ENCODE measurements around the gene NOXRED1. TPM values are rescaled to one million over a fixed set of nuclear protein-coding genes. Genes with fewer than 3 reads are reported as not detected.

Gene NOXRED1
- total and polyA plus RNA-seq, 2 experiments from 2014 or later: 0.06 TPM; not detected in 1

DNA sequence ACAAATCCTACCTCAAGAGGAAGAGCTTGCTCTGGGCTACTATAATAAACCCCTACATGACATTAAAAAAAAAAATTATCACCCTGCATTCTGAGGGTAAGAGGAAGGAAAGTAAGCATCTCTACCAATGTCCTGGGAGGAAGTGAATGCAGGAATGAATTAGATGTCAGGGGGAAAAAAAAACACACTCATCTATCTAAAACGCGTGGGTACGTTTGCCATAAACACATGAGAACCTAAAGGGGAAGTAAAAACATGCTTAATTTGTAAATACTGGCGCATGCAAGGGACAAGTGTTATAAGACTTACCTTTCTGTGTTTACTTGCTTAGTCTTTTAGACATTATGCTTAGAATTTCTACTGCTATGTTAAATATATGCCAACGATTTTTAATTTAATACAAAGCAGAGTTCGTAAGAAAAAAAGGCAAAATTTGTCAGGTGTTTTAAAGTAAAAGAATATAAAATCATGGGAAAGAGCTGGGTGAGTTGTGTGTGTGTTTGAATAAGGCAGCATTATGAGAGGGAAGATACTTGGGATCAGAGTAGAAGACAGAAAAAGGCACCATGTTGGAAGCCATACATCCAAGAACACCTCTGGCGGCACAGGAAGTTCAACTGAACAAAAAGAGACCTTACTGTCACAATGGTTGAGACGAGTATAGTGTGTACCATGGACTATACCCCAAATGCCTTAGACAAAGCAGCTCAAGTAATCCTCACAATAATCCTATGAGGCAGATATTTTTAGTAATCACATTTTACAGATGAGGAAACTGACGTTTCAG lies 48.0 kb downstream of the NOXRED1 start:
- peak overlapping the region; percentile 98 for H3K4me3 ChIP-seq
- peaks cover 17% of the 10 kb centered on the region for H3K4me1 ChIP-seq (ENCODE audit: low read depth)
- no peak for DNase-seq (ENCODE audit: low read depth in 1 of 2, low spot score in 1 of 2)
- H3K36me3 ChIP-seq: no peaks in the 10 kb centered on the region
- H3K27me3 ChIP-seq: no peaks in the 10 kb centered on the region
- TF ChIP-seq, protein P1, sequence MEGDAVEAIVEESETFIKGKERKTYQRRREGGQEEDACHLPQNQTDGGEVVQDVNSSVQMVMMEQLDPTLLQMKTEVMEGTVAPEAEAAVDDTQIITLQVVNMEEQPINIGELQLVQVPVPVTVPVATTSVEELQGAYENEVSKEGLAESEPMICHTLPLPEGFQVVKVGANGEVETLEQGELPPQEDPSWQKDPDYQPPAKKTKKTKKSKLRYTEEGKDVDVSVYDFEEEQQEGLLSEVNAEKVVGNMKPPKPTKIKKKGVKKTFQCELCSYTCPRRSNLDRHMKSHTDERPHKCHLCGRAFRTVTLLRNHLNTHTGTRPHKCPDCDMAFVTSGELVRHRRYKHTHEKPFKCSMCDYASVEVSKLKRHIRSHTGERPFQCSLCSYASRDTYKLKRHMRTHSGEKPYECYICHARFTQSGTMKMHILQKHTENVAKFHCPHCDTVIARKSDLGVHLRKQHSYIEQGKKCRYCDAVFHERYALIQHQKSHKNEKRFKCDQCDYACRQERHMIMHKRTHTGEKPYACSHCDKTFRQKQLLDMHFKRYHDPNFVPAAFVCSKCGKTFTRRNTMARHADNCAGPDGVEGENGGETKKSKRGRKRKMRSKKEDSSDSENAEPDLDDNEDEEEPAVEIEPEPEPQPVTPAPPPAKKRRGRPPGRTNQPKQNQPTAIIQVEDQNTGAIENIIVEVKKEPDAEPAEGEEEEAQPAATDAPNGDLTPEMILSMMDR (IDR thresholded peaks at IDR 0.05; ENCODE audit: low read depth, low read length): no peak
- H3K9me3 ChIP-seq (ENCODE audit: low read depth): no peaks in the 10 kb centered on the region
- no peak overlapping the region for H3K27ac ChIP-seq

DNA sequence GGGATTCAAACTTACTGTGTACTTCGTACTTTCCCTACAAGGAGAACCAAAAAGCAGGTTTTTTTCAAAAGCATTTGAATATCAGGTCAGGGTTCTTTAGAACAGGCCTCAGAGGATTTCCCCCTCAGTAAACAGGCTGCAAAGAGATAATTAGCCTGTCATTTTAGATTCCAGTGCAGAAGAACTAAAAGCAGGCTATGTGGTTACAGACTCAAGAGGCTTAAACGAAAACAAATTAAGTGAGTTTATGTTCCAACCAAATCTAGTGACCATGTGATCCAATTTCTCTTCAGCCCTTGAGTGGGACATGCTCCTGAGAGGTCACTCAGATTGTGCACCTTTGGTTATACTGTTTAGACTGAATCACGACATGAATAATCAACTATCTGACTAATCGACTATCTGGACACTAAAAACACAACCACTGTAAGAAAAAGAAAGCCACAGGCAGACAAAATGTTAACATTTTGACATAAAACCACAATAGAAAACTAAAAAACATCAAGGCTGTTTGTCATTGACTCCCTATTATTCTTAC lies 51.0 kb downstream of the NOXRED1 start:
- Histone ChIP-seq H3K36me3 (no peaks in the 10 kb centered on the region), H3K4me1 (ENCODE audit: low read depth) (peaks cover 25% of the 10 kb centered on the region), H3K27ac (peak overlapping the region; percentile 79), H3K9me3 (ENCODE audit: low read depth) (no peaks in the 10 kb centered on the region), H3K27me3 (no peaks in the 10 kb centered on the region), H3K4me3 (no peak overlapping the region)
- DNase-seq (ENCODE audit: low read depth in 1 of 2, low spot score in 1 of 2): peak in 1 of 2 donors; percentile 18
- TF ChIP-seq, protein P1 (IDR thresholded peaks at IDR 0.05; ENCODE audit: low read depth, low read length): no peak

DNA sequence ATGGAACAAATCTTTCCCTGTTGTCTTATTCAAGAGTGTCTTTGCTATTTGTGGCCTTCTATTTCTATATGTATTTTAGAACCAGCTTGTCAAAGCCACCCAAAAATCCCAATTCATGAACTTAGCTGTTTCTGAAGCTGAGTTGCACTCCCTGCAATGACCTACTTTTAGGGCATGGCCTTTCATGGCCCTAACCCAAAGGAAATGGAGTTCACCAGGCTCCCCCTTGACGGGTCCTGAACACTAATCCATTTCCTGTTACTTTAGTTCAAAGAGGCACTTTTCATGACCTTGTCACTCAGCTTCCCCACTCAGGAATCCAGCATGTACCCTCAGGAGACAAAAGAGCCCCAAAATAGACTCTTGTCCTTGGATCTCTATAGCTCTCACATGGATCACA lies 54.0 kb downstream of the NOXRED1 start:
- H3K27me3 ChIP-seq: no peaks in the 10 kb centered on the region
- no peaks in the 10 kb centered on the region for H3K9me3 ChIP-seq (ENCODE audit: low read depth)
- no peak overlapping the region for H3K4me3 ChIP-seq
- H3K36me3 ChIP-seq: no peaks in the 10 kb centered on the region
- peaks cover 17% of the 10 kb centered on the region for H3K4me1 ChIP-seq (ENCODE audit: low read depth)
- H3K27ac ChIP-seq: peak overlapping the region; percentile 70
- TF ChIP-seq, protein P1 (IDR thresholded peaks at IDR 0.05; ENCODE audit: low read depth, low read length): no peak
- DNase-seq (ENCODE audit: low read depth in 1 of 2, low spot score in 1 of 2): peak in 1 of 2 donors; percentile 12

DNA sequence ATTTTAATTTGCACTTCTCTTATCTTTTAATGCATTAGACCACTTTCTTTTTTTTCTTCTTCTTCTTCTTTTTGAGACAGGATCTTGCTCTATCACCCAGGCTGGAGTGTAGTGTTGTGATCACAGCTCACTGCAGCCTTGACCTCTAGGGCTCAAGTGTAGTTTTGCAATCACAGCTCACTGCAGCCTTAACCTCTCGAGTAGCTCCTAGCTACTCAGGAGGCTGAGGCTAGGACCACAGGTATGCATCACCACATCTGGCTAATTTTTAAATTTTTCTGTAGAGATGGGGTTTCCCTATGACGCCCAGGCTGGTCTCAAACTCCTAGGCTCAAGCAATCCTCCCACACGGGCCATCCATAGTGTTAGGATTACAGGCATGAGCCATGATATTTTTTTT lies 59.2 kb downstream of the NOXRED1 start:
- H3K4me3 ChIP-seq: no peak overlapping the region
- H3K27ac ChIP-seq: no peak overlapping the region
- peaks cover 4% of the 10 kb centered on the region for H3K4me1 ChIP-seq (ENCODE audit: low read depth)
- H3K9me3 ChIP-seq (ENCODE audit: low read depth): no peaks in the 10 kb centered on the region
- no peaks in the 10 kb centered on the region for H3K27me3 ChIP-seq
- no peaks in the 10 kb centered on the region for H3K36me3 ChIP-seq
- no peak for DNase-seq (ENCODE audit: low read depth in 1 of 2, low spot score in 1 of 2)
- TF ChIP-seq, protein P1 (IDR thresholded peaks at IDR 0.05; ENCODE audit: low read depth, low read length): no peak

DNA sequence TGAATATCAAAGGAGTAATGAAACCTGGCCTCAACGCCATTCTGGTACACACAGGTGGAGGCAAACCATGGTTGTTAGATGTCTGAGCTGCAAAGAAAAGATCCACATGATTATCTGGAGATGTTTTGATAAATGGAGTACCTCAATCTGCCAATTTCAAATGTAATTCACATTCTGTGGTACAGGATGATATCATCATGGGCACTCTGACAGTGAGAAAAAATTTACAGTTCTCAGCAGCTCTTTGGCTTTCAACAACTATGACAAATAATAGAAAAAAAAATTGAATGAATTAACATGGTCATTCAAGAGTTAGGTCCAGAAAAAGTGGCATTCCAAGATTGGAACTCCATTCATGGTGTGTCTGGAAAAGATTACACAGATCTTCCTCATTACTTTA lies 63.7 kb downstream of the NOXRED1 start:
- TF ChIP-seq, protein P1 (IDR thresholded peaks at IDR 0.05; ENCODE audit: low read depth, low read length): no peak
- DNase-seq (ENCODE audit: low read depth in 1 of 2, low spot score in 1 of 2): no peak
- no peaks in the 10 kb centered on the region for H3K36me3 ChIP-seq
- no peak overlapping the region for H3K4me3 ChIP-seq
- H3K4me1 ChIP-seq (ENCODE audit: low read depth): no peaks in the 10 kb centered on the region
- H3K9me3 ChIP-seq (ENCODE audit: low read depth): no peaks in the 10 kb centered on the region
- H3K27ac ChIP-seq: no peak overlapping the region
- no peaks in the 10 kb centered on the region for H3K27me3 ChIP-seq

Data from cardiac muscle cell (in vitro differentiated cells and primary cell).